Measurements from ENCODE around the gene ANO1.

The ANO1 gene

DNA sequence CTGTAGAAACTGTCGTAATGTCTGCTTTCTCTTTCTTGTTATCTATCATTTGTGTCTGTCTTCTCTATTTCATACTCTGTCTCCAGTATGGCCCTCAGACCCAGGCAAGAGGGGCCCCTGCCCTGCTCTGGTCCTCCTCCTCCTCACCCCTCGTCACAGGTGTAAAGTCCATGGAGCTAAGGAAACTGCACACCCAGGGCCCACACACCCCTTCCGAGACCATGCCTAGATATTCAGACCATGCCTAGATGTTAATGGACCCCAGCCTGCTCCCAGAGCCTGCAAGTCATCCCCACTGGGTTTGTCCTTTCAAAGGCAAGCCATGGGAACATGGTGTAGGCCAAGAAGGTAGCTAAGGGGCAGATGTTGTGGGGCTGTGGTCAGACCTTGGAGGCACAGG, 24.1 kb upstream of the ANO1 start:
- no peak for DNase-seq

DNA sequence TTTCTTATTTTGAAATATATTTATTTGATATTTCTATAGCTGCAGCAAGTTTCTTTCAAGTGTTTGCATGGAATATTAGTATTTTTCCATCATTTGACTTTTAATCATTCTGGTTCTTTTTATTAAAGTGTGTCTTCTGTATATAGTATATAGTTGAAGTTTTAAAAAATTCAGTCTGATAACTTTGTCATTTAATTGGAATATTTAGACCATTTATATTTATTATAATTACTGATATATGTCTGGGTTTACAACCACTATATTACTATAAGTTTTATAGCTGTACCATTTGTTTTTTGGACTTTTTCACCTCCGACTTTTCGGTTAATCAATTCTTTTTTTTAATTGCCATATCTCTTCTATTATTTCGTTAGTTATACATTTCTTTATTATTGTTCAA, 22.7 kb upstream of the ANO1 start:
- DNase-seq = no peak

DNA sequence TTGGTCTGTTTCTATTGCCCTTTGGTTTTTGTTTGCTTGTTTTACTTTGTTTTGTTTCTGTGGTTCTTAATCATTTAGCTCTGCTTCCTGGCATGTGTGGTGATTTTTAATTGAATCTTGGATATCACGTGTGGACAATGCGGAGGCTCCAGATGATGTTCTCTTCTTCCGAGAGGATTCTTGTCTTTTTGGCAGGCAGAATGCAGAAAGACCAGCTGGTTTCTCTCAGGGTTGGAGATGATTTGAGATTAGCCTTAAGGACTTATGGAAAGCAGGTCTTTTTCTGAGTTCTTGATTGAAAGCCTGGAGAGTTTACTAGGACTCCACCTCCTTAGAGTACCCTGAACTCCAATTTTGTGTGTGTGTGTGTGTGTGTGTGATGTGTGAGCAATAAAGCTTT, 21.0 kb upstream of the ANO1 start:
- no peak for DNase-seq

DNA sequence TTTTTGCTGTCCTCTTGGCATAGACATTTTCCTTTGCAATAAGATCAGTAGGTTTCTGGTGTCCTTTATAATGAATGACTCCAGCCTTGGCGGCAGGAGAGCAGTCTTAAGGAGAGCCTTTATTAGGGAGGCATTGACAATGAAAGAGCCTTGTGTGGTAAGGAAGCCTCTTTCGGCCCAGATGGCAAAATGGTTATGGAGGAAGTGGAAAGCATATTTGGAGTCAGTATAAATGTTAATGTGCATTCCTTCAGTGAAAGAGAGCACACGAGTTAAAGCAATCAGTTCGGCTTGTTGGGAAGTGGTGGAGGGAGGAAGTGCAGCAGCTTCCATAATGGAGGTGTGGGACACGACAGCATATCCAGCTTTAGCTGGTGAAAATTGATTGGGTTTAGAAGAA, 18.1 kb upstream of the ANO1 start:
- no peak for DNase-seq

DNA sequence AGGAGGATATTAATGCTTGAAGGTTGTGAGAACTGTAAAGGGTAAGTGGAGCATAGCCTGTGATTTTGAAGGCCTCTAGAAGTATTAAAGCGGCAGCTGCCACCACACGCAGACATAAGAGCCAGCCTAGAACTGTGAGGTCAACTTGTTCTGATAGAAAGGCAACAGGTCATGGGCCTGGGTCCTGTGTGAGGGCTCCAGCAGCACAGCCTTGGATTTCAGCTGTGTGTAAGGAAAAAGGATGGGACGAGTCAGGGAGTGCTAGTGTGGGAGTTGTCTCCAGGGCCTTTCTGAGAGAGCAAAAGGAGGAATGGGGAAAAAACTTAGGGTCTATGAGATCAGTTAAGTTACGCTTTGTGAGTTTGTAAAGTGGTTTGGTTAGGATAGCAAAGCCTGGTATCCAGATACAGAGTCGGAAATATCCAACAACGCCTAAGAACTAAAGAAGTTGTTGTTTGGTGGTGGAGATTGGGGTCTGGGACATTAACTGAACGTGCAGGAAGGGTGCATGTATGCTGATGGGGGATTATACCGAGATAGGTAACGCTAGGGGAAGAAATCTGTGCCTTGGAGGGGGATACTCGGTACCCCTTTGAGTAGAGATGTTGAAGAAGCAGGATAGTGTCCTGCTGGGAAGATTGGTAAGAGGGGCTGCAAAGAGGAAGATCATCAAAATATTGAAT, 17.4 kb upstream of the ANO1 start:
- no peak for DNase-seq

DNA sequence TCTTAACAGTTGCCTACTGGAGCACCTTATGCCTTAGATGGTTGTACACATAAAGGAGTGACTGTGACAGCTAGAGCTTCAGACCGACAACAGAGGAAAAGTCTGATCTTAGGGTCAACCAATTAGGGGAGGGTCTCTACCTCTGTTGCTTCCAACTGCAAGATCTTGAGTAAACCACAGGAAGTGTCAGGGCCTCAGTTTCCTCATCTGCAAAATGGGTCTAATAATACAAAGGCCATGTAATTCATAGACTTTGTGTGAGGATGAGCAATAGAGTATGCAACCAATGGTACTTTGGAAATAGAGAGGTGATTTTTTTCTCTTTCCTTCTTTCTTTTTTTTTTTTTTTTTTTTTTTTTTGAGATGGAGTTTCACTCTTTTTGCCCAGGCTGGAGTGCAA, 16.4 kb upstream of the ANO1 start:
- no peak for DNase-seq

DNA sequence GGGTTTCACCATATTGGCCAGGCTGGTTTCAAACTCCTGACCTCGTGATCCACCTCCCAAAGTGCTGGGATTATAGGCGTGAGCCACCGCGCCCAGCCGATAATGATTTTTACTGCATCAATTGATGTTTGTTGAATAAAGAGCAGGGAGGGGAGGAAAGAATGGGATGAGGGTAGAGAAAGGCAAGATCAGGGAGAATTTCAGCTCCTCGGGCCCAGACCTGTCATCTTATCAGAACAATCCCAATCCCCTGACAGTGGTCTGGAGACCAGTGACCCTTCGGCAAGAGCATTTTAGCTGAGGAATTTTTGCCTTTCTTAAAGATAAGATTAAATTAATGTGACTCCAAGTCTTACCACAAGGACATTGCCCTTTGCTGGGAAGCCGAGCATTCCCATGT, 15.0 kb upstream of the ANO1 start:
- DNase-seq = no peak

DNA sequence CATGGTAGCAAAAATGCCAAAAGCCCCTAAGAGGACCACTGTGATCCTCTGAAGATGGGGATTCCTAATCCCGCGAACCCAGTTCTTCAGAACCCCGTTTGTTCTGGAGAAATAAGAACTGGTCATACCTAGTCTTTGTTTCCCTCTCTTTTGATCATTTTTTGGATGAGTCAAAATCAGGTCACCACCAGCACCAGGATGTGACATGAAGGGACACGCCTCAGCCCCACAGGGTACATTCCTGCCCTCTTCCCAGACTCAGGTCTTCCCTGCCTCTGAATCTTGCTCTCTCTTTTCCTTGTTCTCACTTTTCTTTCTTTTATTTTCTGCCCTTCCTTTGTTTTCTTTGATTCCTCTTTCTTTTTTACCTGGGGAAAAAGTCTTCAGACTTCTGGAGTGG, 14.6 kb upstream of the ANO1 start:
- no peak for DNase-seq

DNA sequence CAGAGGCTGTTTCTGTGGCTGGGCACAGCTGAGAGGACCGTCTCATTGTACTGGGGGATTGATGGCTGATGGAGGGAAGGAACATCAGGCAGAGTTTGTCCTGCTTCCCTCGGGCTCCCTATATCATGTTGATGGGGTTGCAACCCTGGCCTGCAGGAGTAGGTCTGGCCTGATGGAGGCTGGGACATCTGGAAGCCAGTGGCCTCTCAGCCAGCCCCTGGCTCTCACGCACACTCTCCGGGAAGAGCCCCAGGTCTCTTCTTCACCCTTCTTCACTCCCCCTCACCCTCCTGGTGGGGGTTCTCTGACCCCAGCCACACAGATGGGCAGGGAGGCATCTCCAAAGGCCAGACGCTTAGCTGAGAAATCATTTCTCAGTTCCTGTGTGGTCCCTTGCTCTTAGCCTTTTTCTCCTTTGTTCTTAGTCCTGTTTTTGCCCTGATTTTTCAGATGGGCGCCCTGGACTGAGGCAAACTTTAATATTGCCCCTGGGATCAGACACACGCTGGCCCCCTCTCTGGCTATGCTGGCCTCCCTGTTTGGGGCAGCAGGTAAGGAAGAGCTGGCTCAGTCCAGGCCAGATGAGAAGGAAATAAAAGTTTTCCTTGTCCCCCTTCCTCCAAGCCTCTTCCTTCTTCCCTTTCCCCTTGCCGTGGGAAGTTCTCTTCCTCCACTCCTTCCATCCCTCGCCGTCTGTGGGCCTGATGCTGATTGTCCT, 13.9 kb upstream of the ANO1 start:
- DNase-seq = no peak

DNA sequence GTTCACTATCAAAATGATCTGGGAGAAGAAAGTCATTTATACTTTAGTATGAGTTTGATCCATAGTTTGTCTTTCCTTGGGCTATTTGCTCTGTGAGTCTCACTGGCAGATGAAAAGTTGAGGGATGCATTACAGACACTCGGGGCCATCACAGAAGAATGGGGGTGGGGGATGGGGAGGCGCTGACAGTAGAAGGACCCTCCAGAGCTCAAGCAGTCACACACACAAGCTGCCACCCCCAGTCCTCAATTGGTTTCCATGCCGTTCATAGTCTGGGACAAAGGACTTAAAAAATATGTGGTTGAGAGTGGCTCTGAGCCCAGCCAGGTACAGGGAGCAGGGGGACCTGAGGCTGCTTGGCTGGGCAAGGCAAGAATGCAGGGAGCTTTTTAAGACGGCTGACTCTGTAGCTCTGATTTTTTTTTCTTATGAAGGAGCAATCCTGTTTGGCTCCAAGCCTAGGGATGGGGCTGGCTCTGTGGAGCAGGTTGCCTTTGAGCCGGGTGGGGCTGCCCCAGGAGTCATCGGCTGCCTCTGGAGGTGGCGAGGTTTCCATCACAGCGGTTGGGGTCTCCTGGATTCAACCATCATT, 13.3 kb upstream of the ANO1 start:
- DNase-seq = no peak

DNA sequence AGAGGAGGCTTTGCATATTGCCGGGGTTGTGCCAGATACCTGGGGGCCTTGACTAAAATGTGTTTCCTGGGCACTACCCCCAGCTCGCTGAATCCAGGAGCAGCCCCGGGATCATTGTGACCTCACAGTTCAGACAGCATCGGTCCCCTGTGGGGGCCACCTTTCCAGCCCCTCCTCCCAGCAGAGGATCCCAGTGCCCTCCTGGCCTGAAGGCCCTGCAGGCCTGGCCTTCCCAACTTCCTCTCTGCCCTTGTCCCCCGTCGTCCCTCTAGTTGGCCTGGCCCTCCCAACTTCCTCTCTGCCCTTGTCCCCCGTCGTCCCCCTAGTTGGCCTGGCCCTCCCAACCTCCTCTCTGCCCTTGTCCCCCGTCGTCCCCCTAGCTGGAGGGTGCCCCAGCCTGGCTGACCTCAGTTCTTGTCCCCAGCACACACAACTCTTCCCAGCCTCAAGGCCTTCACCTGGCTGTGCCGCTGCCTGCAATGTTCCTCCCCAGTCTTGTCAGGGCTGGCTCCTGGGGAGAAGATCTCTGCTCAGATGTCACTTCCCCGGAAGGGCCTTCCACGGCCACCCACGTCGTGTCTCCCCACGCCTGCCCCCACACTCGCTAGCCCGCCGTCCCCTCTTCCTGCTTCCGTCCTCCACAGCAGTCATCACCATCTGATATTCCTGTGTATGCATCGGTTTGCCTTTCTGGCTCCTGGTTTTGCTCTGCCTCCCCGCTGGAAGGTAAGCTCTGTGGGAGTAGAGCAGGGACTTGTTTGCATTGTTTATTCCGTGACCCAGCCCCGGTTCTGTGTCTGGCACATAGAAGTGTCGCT, 12.6 kb upstream of the ANO1 start:
- no peak for DNase-seq

DNA sequence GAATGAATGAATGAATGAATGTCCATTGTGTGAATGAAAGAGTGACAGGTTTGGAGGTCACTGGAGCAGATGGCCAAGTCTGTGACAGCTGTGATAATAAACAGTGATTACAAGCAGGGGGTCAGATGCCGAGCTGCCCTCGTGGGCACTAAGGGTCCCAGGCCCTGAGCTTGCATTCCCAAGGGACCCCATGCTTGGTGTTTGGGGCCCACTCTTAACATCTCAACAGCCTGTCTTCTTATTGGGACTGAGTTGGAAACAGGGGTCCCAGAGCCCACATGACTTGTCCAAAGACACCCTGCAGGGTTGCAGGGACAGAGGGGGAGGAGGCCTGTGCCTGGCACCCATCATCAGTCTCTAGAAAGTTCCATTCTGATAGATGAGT, 12.0 kb upstream of the ANO1 start:
- DNase-seq = no peak

DNA sequence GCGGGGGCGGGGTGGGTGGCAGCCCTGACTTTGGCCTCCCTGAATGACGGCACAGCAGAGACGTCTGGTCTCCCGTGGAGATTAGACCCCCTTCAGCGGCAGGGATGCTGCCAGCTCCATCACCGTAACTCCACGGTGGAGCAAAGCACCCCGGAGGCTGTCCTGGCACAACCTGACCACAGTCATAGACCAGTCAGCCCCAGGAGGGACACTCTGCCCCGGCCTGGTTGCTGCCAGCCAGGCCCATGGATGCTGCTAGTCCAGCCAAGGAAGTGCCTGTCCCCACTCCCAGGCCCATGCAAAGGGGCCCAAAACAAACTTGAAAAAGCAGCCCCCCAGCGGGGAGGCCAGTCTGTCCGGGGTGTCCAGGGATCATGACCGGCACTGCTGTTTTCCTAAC, 11.5 kb upstream of the ANO1 start:
- no peak for DNase-seq

DNA sequence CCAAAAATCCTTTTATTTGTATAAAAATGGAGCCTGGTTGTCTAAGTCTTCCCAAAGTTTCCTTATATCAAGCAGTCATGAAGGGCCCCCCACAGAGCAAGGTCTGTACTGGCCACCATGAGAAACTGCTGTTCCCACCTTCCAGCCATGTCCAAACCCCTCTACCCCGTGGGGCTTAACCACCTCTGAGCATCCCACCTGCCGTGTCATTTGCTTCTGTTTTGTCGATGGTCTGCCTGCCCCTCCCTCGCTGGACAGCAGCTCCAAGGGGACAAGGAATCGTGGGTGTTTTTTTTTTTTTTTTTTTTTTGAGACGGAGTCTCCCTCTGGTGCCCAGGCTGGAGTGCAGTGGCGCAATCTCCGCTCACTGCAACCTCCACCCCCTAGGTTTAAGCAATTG, 11.1 kb upstream of the ANO1 start:
- no peak for DNase-seq

DNA sequence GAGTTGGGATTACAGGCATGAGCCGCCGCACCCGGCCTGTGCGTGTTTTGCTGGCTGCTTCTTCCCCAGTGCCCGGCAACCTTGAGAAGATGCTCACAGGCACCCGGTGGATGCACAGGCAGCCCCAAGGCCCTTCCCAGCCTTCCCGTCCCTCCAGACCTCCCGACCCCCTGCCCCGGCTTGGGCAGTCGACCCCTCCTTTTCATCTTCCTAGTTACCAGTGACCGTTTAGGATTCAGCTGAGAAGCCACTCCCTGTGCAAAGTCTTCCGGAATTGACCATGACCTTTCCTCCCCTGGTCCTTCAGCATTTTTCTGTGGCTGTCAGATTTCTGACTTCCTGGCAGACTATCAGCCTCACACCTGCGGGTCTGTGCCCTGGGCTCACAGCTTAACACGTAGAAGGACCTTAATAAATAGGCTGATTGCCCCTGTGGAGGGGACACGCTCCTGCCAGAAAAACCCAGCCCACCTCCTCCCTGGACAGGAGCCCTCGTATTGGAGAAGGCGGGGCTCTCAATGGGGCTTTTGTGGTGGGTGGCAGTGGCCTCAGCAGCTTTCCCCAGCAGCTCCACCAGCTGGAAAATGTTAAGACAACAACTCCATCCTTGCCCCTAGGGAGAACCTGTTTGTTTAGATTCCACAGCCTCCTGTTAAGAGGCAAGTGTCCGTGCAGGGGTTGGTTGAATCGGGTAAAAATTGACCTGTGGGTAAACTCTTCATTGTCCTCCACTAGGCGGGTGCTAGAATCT, 10.4 kb upstream of the ANO1 start:
- DNase-seq = no peak

DNA sequence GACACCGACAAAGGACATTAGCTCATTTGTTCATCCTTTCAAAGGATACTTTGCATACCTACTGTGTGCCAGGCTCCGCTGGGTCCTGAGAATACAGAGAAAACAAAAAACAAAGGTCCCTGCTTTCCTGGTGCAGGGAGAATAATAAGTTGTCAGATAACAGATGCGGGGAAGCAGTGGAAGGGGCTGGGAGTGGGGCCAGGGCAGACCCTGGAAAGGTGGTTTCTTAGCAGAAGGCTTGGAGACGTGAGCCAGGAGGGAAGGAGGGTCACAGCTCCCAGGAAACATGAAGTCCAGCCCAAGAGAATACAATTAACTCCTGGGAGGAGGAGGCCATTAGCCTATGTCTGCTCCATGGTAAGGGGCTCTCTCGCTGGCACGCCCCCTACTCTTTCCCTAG, 9.8 kb upstream of the ANO1 start:
- DNase-seq = no peak

DNA sequence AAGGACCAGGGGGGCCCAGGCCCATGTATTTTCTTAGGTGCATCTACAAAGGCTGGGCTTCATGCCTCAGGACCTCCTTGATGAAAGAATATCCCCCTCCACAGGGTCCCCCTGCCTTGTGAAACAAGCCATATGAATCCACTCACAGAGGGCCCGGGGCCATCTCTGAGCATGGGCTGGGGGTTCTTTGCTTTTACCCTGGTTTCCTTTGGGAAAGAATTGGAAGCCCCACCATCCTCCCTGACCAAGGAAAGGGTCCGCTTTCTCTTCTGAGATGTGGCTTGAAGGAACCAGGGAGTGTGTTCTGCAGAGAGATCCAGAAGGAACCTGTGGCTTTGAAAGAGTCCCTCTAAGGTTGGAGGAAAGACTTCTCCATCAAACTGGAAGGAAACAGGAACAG, 9.2 kb upstream of the ANO1 start:
- DNase-seq = no peak

DNA sequence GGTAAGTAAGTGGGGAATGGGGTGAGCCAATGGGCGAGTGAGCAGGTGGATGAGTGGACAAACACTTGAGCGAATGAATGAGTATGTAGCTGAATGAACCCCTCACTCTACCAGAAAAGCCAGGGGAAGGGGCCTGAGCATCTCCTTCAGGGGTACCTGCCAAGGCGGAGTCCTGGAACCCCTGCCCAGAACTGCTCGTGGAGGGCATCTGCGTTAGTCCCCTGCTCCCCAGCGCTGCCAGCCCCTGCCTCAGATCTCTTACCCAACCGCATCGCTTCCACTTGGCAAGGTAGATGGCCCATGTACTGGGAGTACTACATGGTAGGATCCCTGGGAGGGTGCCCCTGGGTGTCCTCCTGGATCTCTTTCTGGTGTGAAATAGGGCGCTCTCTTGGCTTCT, 7.4 kb upstream of the ANO1 start:
- no peak for DNase-seq

DNA sequence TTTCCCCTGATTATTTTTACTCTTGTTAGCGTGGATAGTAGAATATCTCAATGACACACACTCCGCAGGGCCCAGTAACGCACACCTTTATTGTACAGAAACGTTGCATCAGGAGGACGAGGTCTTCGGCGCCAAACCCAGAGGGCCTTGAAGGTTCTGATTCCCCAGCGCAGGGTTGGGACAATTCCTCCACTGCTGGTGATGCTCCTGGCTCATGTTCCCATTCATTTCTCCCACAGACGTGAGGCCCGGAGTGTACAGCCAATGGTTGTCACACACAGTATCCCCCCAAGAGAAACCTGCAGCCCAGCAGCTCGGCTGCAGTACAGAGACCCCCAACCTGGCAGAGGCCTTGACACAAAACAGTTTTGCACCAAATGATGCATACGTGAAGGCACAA, 6.1 kb upstream of the ANO1 start:
- DNase-seq = no peak

DNA sequence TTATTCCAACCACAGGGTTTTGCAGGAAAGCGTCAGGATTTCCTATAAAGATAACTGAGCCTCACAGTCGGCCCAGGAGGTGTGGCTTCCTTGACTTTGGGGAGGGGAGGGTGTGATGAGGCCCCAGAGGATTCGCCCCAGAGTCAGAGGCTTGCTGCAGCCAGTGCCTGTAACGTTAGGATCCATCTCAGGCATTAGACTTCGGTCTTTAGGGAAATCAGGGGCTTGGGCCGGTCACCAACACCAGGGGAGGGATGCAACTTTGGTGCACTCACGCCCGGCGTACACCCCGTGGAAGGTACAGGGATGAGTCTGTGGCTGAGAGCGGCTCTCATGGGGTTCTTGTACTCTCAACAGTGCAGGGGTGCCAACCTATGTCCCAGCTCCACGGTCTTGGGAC, 5.7 kb upstream of the ANO1 start:
- no peak for DNase-seq

DNA sequence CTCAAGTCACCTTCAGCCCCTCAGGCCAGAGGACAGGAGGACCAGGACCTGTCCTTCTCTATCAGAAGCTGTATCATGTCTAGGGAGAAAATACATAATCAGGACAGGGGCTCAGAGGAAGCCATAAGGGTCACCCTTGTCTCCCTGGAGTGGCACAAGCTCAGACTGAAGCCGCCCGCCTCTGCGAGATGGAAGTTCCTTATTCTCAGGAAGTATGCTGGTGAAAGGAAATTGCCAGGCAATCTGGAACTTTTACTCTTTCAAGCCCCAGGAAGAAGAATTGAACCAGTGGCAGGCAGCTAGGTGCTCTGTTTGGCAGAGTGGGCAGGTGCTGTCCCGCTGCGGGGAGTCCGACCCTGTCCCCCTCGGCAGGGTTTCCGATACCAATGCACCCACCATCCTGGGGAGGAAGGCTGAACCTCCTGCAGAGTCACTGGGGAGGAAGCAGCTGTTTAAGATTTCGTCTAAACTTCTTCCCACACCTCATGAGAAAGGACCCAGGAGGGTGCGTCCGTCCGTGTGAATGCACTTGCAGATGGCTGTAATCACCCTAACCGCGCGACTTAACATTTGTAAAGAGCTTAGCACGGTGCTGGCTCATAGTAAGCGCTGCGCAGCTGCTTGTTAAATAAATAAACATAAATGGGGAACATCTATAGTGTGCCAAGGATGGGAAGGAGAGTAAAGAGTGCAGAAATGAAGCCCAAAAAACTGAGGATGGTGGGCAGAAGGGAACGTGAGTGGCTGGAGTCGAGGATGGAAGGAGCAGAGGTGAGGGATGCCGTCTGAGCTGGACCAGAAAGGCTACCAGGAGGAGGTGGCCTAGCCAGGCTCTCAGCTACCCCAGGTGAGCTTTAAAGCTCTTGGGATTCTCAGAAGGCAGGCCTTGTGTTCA, 5.0 kb upstream of the ANO1 start:
- no peak for DNase-seq

DNA sequence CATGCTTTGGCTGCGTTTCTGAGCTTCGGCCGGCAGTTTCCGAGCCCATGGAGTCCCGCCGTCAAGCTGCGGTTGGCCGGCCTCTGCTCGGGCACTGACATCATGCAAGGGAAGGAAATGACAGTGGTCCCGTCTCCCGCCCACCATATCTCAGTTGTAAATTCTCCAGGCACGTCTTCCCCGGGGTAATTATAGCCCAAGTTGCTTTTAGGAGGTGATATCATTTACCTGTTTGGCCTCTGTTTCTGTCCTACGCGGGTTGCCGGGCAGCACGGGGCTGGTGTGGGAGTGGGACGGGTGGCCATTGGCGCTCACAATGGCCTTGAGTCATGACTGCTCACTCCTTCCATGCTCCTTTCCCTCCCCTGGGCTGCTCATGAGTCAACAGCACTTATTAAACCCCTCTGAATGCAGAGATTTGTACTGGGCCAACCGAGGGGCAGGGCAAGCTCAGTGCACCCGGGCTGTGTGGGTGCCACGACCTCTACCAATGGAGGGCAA, 4.2 kb upstream of the ANO1 start:
- no peak for DNase-seq
